ENCODE data around the gene MEF2D.

Gene MEF2D

GRCh38 chr1:156544592-156545102 lies 44.1 kb upstream of the MEF2D start:
- H3K4me3 ChIP-seq (replicated peaks in 1 of 2; ENCODE audit: low read depth in 2 of 2, low read length in 2 of 2): no peak overlapping the region
- no peak for DNase-seq (ENCODE audit: low read depth in 2 of 2)
- no peak for TF ChIP-seq CTCF (IDR thresholded peaks at IDR 0.05; ENCODE audit: low read depth, low read length)

GRCh38 chr1:156543066-156543465 lies 42.5 kb upstream of the MEF2D start:
- no peak for TF ChIP-seq CTCF (IDR thresholded peaks at IDR 0.05; ENCODE audit: low read depth, low read length)
- no peak overlapping the region for H3K4me3 ChIP-seq (replicated peaks in 1 of 2; ENCODE audit: low read depth in 2 of 2, low read length in 2 of 2)
- DNase-seq (ENCODE audit: low read depth in 2 of 2): no peak

GRCh38 chr1:156540955-156541354 lies 40.4 kb upstream of the MEF2D start:
- TF ChIP-seq CTCF (IDR thresholded peaks at IDR 0.05; ENCODE audit: low read depth, low read length): no peak
- no peak overlapping the region for H3K4me3 ChIP-seq (replicated peaks in 1 of 2; ENCODE audit: low read depth in 2 of 2, low read length in 2 of 2)
- DNase-seq (ENCODE audit: low read depth in 2 of 2): peak in 1 of 2 donors; percentile 29

- no peak for DNase-seq (ENCODE audit: low read depth in 2 of 2)
- TF ChIP-seq CTCF (IDR thresholded peaks at IDR 0.05; ENCODE audit: low read depth, low read length): no peak
- no peak overlapping the region for H3K4me3 ChIP-seq (replicated peaks in 1 of 2; ENCODE audit: low read depth in 2 of 2, low read length in 2 of 2)
These were observed 39.3 kb upstream of the MEF2D start for GRCh38 chr1:156539818-156540355.

- TF ChIP-seq CTCF (IDR thresholded peaks at IDR 0.05; ENCODE audit: low read depth, low read length): no peak
- no peak overlapping the region for H3K4me3 ChIP-seq (replicated peaks in 1 of 2; ENCODE audit: low read depth in 2 of 2, low read length in 2 of 2)
- DNase-seq (ENCODE audit: low read depth in 2 of 2): no peak
These were observed 38.3 kb upstream of the MEF2D start for GRCh38 chr1:156538711-156539440.

- TF ChIP-seq CTCF (IDR thresholded peaks at IDR 0.05; ENCODE audit: low read depth, low read length): no peak
- no peak for DNase-seq (ENCODE audit: low read depth in 2 of 2)
- H3K4me3 ChIP-seq (replicated peaks in 1 of 2; ENCODE audit: low read depth in 2 of 2, low read length in 2 of 2): no peak overlapping the region
These were observed 36.5 kb upstream of the MEF2D start for GRCh38 chr1:156537027-156537426.
